GM19452 (cell line): ENCODE results near the gene CST6.
"Not testable (repeated sequence)": the region's sequence is repeated elsewhere in the genome, so short reads cannot be mapped to it uniquely, and the experiment has no call there.

Source experiments
- ATAC-seq: cut with Tn5 transposase; IDR thresholded peaks from one replicate; pipeline ENCODE4 v1.9.1; 2021; ENCODE audit not compliant: unreplicated experiment

Gene CST6

DNA sequence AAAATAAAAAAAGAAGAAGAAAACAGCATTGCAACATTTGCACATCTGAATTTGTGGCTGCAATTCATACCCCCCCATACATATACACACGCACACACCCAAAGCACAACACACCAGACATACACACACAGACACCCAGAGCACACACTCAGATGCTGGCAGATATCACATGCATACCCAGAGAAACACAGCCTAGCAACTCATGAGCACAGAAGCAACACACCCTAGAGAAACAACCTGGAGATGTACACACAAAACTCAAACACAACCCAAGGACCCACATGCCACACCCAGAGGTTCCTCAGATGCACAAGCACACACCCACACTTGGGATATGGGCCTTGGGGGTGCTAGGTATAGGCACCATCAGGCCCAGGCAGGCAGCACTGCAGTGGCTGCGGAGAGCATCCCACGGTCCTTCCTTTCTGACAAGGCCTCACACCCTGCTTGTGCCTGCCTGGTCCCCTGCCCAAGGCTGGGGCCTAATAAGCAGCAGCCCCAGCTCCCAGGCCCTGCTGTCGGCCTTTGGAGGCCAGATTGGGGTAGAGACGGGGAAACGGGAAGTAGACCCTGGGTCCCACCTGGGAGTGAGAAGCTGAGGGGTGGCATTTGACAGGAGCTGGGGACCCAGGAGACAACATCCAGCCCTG is 3.1 kb downstream of the CST6 start:
- no peak for ATAC-seq

DNA sequence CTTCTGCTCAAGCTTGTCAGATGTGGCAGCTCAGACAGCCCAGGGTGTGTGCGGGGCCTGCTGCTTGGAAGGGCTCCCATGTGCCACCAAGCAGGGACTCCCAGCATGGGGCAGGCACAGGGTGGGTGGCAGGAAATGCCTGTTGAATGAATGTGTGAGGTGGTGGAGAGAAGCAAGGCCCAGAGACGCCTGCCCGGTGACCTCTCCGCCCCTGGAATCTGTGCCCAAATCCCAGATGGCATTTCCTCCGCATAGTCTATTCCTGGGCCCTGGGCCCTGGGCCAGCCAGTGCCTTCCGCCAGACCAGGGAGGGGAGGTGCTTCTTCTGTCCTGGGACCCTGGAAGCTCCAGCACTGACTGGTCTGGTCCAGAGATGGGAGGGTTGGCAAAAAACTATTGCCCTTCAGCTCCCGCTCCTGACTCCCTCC is 3.7 kb downstream of the CST6 start:
- no peak for ATAC-seq

DNA sequence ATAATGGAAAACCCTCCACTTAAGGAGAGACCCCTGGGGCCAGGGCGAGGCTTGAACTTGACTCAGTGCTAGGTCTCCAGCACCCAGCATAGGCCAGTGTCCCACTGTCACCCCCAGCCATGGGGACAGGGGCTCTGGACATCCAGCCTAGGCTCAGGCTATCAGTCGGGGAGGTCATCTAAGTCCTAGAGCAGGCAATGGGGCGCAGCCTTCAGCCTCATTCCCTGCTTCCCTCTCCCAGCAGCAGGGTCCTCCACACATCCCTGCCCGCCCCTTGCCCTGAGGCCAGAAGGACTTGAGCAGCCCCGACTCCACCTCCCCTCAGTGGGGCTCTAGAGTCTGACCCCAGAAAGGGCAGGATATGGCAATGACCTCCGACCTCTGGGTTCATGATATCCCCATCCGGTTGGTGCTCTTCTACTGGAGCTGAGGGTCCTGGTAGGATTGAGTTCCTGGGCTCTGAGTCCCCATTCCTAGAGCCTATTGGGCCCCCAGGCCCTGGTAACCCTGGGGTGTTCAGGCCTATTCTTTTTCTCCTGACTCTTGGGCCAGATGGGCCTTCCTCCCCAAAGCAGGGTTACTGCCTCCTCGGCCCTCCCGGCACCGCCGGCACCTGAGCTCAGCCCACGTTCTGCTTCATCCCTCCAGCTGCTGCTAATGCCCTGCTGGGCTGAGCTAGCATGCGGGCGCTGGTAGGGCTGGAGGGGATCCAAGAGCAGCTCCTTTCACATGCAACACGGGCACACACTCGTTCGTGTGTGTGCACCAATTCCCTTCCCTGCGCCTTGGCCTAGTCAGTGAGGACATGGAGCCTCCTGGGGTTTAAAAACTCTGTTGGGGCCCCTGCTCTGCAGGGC is 4.4 kb downstream of the CST6 start:
- ATAC-seq: no peak

DNA sequence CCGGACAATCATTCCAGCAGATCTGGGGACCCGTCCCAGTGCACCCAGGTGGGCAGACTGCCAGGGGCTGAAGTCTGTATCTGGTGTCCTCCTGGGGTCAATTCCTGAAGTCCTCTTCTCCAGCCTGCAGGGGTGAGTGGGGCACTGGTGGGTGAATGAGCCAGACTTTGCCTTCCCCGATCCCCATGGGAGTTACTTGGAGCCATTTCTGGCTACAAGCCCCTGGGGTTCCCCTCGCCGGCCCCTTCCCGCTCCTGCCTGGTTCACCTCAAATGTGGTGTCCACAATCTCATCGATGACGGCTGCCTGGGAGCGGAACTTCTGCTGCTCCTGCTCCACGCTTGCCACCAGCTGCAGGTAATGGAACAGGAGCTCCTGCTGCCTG is 5.0 kb downstream of the CST6 start:
- ATAC-seq: no peak

DNA sequence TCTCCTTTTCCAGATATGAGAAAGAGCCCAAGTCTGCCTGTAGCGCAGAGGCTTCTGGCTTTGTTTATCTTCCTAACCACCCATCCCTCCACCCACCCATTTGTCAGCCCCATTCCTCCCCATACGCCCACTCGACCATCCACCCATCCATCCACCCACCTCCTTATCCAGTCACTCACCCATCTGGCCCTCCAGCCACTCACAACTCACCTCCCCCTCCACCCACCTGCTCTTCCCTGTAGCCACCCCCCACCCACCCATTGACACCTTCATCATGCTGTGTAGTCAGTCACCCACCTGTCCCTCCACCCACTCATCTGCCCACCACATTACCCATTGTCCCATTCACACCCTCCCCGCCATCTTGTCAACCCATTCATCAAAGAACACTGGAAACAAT is 5.5 kb downstream of the CST6 start:
- ATAC-seq: no peak

DNA sequence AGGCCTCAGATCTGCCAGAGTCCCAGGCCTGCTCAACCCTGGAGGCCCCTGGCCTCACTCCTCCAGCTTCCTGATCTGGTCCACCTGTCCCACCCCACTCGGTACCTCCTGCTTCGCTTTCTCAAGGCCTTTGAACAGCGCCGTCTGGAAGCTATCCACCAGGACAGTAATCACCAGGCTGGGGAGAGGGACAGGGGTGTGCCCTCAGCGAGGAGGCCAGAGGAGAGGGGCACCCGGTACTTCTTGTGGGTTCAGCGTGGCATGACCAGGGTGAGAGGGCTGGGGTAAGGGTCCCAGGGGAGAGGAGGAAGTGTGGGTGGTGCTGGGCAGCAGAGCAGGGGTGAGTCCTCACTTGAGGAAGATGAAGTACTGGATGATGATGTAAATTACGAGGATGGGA is 8.4 kb downstream of the CST6 start:
- ATAC-seq: no peak

DNA sequence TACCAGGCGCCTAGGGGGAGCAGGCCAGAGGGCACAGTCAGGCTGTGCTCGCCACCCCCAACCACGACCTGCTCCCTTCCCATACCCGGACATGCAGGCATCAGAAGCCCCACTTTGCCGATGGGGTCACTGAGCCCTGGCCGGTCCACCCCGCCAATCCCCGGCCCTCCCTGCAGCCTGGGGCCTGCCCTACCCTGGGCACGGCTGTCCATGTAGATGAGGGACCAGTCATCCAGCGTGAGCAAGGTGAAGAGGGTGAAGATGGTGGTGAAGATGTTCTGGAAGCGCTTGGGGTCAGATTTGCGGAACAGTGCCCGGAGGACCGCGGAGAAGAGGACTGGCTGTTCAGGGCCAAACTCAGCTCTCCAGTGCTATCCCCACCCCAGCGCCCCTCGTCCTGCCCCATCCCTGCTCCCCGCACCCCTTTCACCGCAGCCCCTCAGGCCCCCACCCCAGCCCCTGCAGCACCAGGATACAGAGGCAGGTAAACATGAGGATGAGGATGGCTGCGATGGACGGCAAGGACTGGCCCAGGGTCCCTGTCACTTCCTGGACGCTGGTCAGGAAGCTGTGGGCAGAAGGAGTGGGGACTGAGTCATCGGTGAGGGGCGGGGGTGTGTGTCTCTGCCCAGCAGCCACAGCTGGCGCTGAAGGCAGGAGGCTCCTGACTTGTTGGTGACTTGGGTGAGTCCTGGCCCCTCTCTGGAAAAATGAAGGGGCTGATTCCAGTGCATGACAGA is 9.0 kb downstream of the CST6 start:
- ATAC-seq: no peak

DNA sequence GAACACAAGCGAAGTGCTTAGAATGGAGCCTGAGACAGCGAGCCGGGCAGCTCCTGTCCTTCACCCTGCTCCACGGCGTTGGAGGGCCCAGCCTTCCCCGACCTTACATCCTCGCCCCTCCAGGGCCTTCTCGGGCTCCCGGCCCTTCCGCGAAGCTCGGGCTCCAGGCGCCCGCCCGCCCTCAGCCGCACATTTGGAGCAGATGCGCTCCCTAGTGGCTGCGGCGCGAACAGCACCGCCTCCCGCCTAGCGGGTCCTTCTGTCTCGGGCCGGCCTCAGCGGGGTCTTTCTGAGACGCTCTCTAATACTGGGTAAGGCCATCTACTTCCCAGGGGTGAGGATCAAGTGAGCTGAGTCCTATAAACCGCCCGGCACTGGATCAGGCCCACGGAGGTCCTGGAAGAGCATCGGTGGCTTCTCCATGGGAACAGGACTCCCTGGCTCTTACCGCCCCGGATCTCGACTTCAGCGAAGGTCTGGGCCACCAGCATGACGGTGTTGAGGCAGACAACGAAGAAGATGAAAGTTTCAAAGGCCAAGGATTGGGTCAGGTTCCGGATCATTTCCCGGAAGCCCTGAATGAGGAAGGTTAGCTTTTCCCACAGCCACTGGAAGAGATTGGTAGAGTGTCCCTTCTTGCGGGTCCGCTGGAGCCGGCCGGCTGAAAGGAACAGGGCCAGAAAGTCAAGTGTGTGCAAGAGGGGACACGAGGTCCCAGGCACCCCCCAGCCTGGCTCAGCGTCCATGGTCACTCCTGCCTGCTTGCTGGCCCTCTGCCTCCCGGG is 10.8 kb downstream of the CST6 start:
- ATAC-seq: no peak

DNA sequence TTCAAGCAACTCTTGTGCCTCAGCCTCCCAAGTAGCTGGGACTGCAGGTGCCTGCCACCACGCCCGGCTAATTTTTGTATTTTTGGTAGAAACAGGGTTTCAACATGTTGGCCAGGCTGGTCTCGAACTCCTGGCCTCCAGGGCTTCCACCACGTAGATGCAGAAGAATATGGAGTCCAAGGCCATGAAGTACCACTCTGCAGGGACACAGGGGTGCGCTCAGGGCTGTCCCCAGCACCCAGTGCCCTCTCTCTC is 11.3 kb downstream of the CST6 start:
- not testable (repeated sequence) for ATAC-seq

DNA sequence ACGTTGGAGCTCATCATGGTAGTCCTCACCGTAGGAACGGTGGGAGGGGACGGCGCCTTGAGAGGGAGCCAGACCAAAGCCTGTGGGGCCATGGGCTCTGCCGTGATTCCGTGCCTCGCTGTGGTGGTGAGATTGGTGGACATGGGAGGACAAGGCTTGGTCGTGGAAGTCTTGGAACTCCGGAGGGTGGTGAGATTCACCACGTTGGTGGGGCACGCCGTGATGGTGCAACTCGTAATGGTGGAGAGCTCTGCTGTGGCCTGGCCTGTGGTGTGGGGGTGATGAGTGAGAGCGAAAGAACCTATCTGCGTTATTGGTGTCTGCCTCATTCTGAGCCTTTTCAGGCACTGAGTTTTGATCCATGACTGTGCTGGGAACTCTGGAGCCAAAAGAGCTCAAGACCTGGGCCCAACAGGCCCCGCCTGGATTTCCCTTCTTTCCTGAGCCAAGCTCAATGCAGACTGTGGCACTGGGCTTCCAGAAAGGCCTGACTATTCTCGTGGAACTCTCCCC is 14.3 kb downstream of the CST6 start, which contains the start of gene CATSPER1:
Gene CATSPER1 (minus strand): TSS at position 463 of the 513 bp plus-strand sequence. CDS start 100 bp downstream, at position 363.
- ATAC-seq: no peak

DNA sequence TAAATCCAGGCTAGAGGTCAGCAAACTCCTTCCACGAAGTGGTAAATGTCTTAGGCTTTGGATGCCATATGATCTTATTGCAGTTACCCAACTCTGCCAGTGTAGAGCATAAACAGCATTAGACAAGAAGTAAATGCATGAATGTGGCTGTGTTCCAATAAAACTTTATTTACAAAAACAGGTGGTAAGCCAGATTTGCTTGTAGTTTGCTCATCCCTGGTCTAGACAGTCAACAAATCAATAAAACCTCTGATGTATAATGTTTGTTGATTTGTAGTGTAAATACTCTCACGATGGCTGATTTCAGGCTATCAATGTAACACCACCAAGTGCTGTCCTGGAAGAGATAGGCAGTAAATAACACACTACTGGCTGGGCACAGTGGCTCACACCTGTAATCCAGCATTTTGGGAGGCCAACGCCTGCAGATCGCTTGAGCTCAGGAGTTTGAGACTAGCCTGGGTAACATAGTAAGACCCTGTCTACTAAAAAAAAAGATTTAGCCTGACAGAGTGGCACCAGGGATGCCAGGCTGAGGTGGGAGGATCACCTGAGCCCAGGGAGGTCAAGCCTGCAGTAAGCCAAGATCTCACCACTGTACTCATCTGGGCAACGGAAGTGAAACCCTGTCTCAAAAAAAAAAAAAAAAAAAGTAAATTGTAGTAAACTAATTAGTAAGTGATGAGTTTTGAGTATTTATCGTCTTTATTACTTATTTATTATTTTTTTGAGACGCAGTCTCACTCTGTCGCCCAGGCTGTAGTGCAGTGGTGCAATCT is 21.3 kb downstream of the CST6 start:
- no peak for ATAC-seq

DNA sequence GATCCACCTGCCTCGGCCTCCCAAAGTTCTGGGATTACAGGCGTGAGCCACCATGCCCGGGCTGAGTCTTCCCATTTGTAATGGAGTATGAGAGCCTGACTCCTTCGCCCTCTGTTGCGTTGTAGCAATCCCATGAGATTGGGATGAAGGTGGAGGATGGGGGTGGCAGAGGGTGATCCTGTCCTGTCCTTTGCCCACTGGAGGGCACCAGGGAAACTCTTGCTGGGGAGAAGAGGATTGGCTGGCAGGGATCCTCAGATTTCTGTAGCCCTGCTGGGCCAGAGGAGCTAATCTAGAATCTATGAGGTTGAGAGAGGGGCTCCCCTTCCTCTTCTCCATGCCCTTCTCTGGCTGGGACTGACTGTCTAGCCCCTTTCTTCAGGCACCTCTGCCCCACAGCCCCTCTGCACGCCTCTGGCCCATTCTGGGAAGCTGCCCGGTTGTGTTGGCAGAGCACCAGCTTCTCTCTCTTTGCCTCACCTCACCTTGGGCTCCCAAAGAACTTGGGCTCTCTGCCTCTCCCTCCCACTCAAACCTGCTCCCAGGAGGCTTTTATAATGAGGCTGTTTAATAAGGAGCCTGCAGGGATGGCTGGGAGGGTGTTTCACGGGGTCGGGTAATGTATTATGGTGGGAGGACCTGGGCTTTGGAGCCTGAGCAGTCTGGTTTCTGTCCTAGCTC is 24.0 kb downstream of the CST6 start:
- ATAC-seq: no peak

DNA sequence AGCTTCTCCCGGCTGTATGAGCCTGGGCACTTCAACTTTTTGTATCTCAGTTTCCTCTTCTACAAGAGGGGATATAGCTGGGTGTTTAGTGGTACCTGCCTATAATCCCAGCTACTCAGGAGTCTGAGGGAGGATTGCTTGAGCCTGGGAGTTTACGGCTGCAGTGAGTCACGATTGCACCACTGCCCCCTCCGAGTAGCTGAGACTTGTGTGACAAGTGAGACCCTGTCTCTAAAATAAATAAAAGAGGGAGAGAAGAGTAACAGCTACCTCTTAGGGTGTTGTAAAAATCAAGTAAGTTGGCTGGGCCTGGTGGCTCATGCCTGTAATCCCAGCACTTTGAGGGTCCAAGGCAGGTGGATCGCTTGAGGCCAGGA is 24.5 kb downstream of the CST6 start:
- no peak for ATAC-seq

DNA sequence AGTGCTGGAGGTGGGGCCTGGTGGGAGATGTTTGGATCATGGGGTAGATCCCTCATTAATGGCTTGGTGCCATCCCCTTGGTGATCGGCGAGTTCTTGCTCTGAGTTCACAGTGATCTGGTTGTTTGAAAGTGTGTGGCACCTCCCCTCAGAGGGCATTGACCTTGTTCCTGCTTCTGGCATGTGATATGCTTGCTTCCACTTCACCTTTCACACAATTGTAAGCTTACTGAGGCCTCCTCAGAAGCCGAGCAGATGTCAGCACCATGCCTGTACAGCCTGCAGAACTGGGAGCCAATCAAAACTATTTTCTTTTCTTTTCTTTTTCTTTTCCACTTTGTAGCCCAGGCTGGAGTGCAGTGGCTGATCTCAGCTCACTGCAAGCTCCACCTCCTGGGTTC is 25.5 kb downstream of the CST6 start:
- no peak for ATAC-seq

DNA sequence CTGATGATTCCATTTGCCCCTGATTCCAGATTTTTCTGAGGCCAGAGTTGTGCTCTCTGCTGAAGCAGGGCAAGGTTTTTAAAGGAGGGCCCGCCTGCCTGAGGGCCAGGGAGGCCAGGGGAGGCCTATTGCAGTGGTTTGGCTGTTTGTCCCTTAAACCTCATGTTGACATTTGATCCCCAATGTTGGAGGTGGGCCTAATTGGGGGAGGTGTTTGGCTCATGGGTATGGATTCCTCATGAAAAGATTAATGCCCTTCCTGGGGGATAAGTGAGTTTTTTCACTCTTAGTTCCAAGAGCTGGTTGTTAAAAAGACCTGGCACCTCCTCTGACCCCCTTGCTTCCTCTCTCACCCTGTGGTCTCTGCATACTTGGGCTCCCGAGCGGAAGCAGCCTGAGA is 28.0 kb downstream of the CST6 start:
- ATAC-seq: no peak

DNA sequence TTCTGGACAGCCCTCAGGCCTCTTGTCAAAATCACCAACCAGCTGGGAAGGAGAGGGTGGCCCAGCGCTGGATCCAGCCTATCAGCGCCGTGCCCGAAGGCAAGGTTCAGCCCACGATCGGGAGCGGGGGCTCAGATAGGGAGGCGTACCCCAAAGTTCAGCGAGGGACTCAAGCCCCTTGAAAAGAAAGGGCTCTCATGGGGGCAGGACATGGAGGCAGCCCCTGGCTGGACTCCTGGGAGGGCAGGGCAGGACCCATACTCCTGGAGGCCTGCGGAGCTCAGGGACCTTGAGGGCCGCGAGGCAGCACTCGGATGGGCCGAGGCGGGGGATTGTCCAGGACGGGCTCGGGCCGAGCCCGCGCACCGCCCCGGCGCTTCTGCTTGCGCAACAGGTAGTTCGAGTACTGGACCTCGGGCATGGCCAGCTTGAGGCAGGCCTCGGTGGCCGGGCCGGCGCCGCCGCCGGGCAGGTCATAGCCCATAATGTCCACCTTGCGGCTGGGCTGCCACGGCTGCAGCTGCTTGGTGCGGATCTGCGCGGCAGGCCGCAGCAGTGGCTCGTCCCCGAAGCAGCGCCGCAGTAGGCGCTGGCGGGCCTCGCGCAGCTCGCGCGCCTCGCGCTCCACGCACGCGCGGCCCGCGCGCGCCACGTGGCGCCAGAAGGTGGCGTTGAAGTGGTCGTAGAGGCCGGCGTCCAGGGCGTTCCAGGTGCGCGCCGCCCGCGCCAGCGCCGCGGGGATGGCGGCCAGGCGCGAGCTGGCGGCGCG is 30.6 kb downstream of the CST6 start:
- ATAC-seq: no peak

DNA sequence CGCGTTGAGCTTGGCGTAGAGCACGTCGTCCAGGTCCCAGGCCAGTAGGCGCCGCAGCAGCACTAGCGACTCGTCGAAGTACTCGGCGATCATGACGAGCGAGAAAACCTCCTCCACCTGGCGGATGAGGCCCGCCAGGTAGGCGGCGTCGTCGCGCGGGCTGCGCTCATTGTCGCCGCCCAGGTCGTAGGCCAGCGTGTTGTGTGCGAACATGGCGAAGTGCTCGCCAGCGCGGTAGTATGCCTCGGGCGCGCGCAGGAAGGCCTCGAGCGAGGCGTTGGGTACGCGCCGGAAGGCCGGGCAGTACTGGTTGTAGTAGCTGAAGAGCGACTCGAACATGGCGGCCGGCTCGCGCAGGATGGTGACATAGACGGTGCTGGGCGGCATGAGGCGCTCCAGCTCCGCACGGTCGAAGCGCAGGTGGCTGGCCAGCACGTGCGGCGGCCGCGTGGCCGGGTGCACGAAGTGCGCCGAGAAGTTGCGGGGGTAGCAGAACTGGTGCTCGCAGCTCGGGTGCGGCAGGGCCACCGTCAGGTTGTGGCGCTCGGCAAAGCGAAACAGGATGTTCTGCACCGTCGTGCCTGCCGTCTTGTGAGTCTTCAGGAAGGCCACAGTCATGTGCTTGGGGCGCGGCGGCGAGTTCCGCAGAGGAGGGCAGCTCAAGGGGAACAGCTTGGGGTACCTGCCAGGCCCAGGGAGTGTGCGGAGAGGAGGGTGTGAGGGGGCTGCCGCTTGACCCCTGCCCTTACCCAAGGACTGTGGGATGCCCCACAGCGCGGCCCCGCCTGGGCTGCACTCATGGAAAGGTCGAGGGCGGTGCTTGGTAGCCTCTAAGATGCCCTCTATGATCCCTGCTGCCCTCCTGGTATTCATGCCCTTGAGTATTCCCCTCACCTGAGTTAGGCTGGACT is 31.4 kb downstream of the CST6 start:
- ATAC-seq: no peak

DNA sequence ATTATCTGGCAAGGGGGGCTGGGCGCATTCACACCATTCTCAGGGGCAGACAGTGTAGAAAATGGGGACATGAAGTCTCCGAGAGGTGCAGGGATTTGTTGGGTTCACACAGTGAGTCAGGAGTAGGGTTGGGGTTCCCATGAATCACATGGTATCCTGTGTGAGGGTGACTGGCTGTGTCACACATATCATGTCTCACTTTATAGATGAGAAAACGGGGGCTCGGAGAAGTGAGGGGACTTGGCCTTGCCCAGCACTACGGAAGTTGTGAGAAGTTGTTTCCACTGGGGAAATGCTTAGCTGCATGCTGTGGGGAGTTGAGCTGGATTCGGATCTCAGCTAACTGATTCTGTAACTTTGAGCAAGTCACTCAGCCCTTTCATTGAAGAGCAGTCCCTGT is 32.9 kb downstream of the CST6 start:
- ATAC-seq: no peak
